Measurements from ENCODE around the gene CITED2. TPM values are rescaled to one million over a fixed set of nuclear protein-coding genes. Genes with fewer than 3 reads are reported as not detected.
A peak's percentile ranks its signal among the peaks of the same experiment; 100 is the strongest.
"Not testable (repeated sequence)": the region's sequence is repeated elsewhere in the genome, so short reads cannot be mapped to it uniquely, and the experiment has no call there.

CITED2 gene
- total RNA-seq, 4 donors from 2014 or later, result 297 to 618 (median 413) TPM

GRCh38 chr6:139367810-139368351 lies 6.6 kb downstream of the CITED2 start:
- no peak for DNase-seq (ENCODE audit: low spot score in 2 of 2)
- no peaks in the 10 kb centered on the region for H3K9me3 ChIP-seq
- no peaks in the 10 kb centered on the region for H3K27me3 ChIP-seq
- peaks cover 0 to 45% (median 20%) of the 10 kb centered on the region in 4 donors for H3K4me1 ChIP-seq
- H3K27ac ChIP-seq, result peak overlapping the region in 1 of 4 donors; percentile 5
- 63% methylated on average over 8 of the region's 8 CpGs for WGBS, 2 donors
- no peak overlapping the region for H3K4me3 ChIP-seq
- peaks cover 0 to 17% (median 0%) of the 10 kb centered on the region in 3 donors for H3K36me3 ChIP-seq
- TF ChIP-seq EP300 (IDR thresholded peaks at IDR 0.05), result no peak
- TF ChIP-seq POLR2A (IDR thresholded peaks at IDR 0.05), result no peak
- TF ChIP-seq, protein P1, sequence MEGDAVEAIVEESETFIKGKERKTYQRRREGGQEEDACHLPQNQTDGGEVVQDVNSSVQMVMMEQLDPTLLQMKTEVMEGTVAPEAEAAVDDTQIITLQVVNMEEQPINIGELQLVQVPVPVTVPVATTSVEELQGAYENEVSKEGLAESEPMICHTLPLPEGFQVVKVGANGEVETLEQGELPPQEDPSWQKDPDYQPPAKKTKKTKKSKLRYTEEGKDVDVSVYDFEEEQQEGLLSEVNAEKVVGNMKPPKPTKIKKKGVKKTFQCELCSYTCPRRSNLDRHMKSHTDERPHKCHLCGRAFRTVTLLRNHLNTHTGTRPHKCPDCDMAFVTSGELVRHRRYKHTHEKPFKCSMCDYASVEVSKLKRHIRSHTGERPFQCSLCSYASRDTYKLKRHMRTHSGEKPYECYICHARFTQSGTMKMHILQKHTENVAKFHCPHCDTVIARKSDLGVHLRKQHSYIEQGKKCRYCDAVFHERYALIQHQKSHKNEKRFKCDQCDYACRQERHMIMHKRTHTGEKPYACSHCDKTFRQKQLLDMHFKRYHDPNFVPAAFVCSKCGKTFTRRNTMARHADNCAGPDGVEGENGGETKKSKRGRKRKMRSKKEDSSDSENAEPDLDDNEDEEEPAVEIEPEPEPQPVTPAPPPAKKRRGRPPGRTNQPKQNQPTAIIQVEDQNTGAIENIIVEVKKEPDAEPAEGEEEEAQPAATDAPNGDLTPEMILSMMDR (IDR thresholded peaks at IDR 0.05), result no peak

- no peak overlapping the region for H3K27ac ChIP-seq
- no peaks in the 10 kb centered on the region for H3K27me3 ChIP-seq
- no peak overlapping the region for H3K4me3 ChIP-seq
- no peak for DNase-seq (ENCODE audit: low spot score in 2 of 2)
- TF ChIP-seq, protein P1 (IDR thresholded peaks at IDR 0.05), result no peak
- TF ChIP-seq POLR2A (IDR thresholded peaks at IDR 0.05) (no peak), EP300 (IDR thresholded peaks at IDR 0.05) (no peak)
- no peaks in the 10 kb centered on the region for H3K36me3 ChIP-seq
- 54 to 60% methylated on average over 3 of the region's 3 CpGs for WGBS, 2 donors
- no peaks in the 10 kb centered on the region for H3K9me3 ChIP-seq
- H3K4me1 ChIP-seq, result peaks cover 0 to 27% (median 9%) of the 10 kb centered on the region in 4 donors
Measured at GRCh38 chr6:139364982-139365379, 9.5 kb downstream of the CITED2 start.

- Histone ChIP-seq H3K27me3 (no peaks in the 10 kb centered on the region), H3K4me1 (peaks cover 0 to 21% (median 4%) of the 10 kb centered on the region in 4 donors), H3K36me3 (no peaks in the 10 kb centered on the region), H3K27ac (no peak overlapping the region), H3K4me3 (no peak overlapping the region), H3K9me3 (no peaks in the 10 kb centered on the region)
- DNase-seq (ENCODE audit: low spot score in 2 of 2), result no peak
- WGBS, 2 donors, result 50 to 51% methylated on average over 4 of the region's 4 CpGs
- TF ChIP-seq POLR2A (IDR thresholded peaks at IDR 0.05) (no peak), EP300 (IDR thresholded peaks at IDR 0.05) (no peak)
- TF ChIP-seq, protein P1 (IDR thresholded peaks at IDR 0.05), result peak; percentile 56 to 89 (median 65)
Measured at GRCh38 chr6:139364302-139364981, 10.0 kb downstream of the CITED2 start.

DNA sequence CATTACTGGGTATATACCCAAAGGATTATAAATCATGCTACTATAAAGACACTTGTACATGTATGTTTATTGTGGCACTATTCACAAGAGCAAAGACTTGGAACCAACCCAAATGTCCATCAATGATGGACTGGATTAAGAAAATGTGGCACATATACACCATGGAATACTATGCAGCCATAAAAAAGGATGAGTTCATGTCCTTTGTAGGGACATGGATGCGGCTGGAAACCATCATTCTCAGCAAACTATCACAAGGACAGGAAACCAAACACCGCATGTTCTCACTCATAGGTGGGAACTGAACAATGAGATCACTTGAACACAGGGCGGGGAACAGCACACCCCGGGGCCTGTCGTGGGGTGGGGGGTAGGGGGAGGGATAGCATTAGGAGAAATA lies 10.7 kb downstream of the CITED2 start:
- WGBS, 2 donors, result 91 to 97% methylated on average over 5 of the region's 5 CpGs
- not testable (repeated sequence) for H3K36me3 ChIP-seq; H3K27ac ChIP-seq; H3K9me3 ChIP-seq; DNase-seq (ENCODE audit: low spot score in 2 of 2); H3K27me3 ChIP-seq; H3K4me3 ChIP-seq
- peaks cover 0 to 15% (median under 1%) of the 10 kb centered on the region in 4 donors for H3K4me1 ChIP-seq

DNA sequence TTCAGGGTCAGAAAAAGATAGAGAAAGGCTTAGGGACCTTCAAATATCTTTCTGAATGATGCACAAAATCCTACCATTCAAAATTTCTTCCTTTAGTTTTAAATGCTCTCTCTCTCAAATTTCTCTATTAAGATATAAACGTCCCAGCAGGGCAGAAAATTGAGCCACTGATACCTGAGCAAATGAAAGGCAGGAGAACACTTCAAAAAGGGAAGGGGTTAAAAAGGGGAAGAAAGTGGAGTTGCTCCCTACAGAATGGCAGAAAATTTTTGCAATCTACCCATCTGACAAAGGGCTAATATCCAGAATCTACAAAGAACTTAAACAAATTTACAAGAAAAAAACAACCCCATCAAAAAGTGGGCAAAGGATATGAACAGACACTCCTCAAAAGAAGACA lies 11.3 kb downstream of the CITED2 start:
- not testable (repeated sequence) for H3K27ac ChIP-seq; H3K9me3 ChIP-seq; H3K4me3 ChIP-seq; DNase-seq (ENCODE audit: low spot score in 2 of 2); H3K27me3 ChIP-seq; H3K4me1 ChIP-seq; H3K36me3 ChIP-seq
- 81% methylated on average over 1 of the region's 1 CpG for WGBS, 2 donors

DNA sequence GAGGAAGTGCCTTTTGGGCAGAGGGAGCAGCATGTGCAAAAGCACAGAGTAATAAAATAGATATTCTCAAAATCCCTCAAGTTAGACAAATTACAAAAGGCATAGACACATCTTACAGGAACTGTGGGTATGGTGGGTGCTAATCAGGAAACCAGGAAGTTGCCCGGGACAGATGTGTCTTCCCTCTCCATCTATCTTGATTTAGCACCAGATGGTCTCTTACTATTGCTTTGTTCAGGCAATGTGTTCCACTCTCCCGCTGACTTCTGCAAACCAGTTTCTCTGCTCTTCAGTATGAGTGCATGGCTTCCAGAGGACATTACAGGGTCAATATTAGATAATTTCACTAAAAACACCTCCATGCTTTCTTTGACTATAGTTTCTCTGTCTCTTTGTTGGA lies 13.2 kb downstream of the CITED2 start:
- Histone ChIP-seq H3K4me1 (peaks cover 0 to 3% (median 0%) of the 10 kb centered on the region in 4 donors), H3K4me3 (no peak overlapping the region), H3K9me3 (no peaks in the 10 kb centered on the region), H3K27me3 (no peaks in the 10 kb centered on the region), H3K36me3 (no peaks in the 10 kb centered on the region), H3K27ac (no peak overlapping the region)
- TF ChIP-seq POLR2A (IDR thresholded peaks at IDR 0.05) (no peak), EP300 (IDR thresholded peaks at IDR 0.05) (no peak)
- TF ChIP-seq, protein P1 (IDR thresholded peaks at IDR 0.05), result no peak
- DNase-seq (ENCODE audit: low spot score in 2 of 2), result no peak
- WGBS, 2 donors, result 59 to 72% methylated on average over 2 of the region's 2 CpGs
